Thyroid gland (tissue), 4 donors: Measurements from ENCODE around the gene NOTCH2NLA. TPM values are rescaled to one million over a fixed set of nuclear protein-coding genes. Genes with fewer than 3 reads are reported as not detected.
"Not testable (repeated sequence)": the region's sequence is repeated elsewhere in the genome, so short reads cannot be mapped to it uniquely, and the experiment has no call there.

Source experiments
- DNase-seq, 2 donors: peaks; one replicate each; pipeline ENCODE4 v3.0.0-alpha.2; 2019
- H3K27ac ChIP-seq, 3 donors: fragments of 200-600 bp; sonication (generic); 1 replicate in 2 of 3; 2 replicates in 1 of 3; pipeline ENCODE4 v1.5.1; 2016 to 2019; ENCODE audit warnings: mild to moderate bottlenecking in 1 of 3, moderate library complexity in 1 of 3
- H3K27me3 ChIP-seq: fragments of 200-600 bp; sonication (generic); one replicate; pipeline ENCODE4 v1.5.1; 2019
- H3K36me3 ChIP-seq, 2 donors: fragments of 200-600 bp; sonication (generic); one replicate each; pipeline ENCODE4 v1.5.1; 2016 to 2019
- H3K4me1 ChIP-seq, 2 donors: fragments of 200-600 bp; sonication (generic); one replicate each; pipeline ENCODE4 v1.5.1; 2017 to 2019
- H3K4me3 ChIP-seq, 3 donors: fragments of 200-600 bp; sonication (generic); replicated peaks in 1 of 3; 1 replicate in 2 of 3; 2 replicates in 1 of 3; pipeline ENCODE4 v1.5.1; 2016; ENCODE audit warnings: mild to moderate bottlenecking in 1 of 3
- H3K9me3 ChIP-seq: fragments of 200-600 bp; sonication (generic); one replicate; pipeline ENCODE4 v1.5.1; 2017
- CTCF ChIP-seq, 6 experiments: fragments of 200-600 bp in 3 of 6; fragments of 450-650 bp in 3 of 6; sonication (generic) in 3 of 6; IDR thresholded peaks; one replicate each; pipeline ENCODE4 v1.5.1; 2016 to 2019; ENCODE audit warnings: antibody characterized with exemption in 6 of 6, mild to moderate bottlenecking in 2 of 6, inconsistent platforms in 1 of 6, moderate library complexity in 1 of 6
- WGBS, 2 donors: methylation state at CpG; one replicate each; pipeline ENCODE4 v1.1.5; 2017; 5-methylcytosine and 5-hydroxymethylcytosine counted together
- intact Hi-C: fragments of 100-400 bp; cut with DNase I; formaldehyde crosslinking; loops from one replicate; pipeline ENCODE4 v1.15.1; 2023
- total RNA-seq, 4 donors: library from RNA; depleted of rRNA; stranded (reverse); fragments of >200 nt; gene quantifications; one replicate each; pipeline ENCODE4 v1.2.3, GENCODE V29; 2016

NOTCH2NLA gene
- total RNA-seq, 4 donors from 2014 or later, result 59.6 to 92.5 (median 64.3) TPM

- H3K4me3 ChIP-seq, H3K27ac ChIP-seq, H3K27me3 ChIP-seq, H3K36me3 ChIP-seq, H3K4me1 ChIP-seq, H3K9me3 ChIP-seq, intact Hi-C loops: not testable (repeated sequence)
- 5% methylated on average over 3 of the region's 7 CpGs; no CpG with 5 or more reads in 1 of the 2 donors for WGBS, 2 donors
- peak in 1 of 2 donors; percentile 3 for DNase-seq
- peak in 2 of 6 experiments; percentile 10 to 18 for TF ChIP-seq CTCF (IDR thresholded peaks at IDR 0.05)
Measured at GRCh38 chr1:146144465-146144864, 84.4 kb downstream of the NOTCH2NLA start, which contains the start of gene NBPF10. Gene NBPF10 (minus strand): TSS chr1:146144804. CDS start chr1:146144769, 35 bp downstream.

Other genes starting within 250 kb of the NOTCH2NLA start
- gene TXNIP, start 232.4 kb downstream of the NOTCH2NLA start, total RNA-seq, result 1,000 to 10,000 TPM in 2 of 4 donors, 100 to 1,000 TPM in 2; 739 to 2,947 (median 1,128) TPM
- gene HJV, start 207.3 kb downstream of the NOTCH2NLA start, total RNA-seq, result not detected
- 1 to 10 TPM in 3 of 4 donors, under 1 TPM in 1; 0.89 to 3.5 (median 2.5) TPM for gene NBPF10, start 84.2 kb downstream of the NOTCH2NLA start, total RNA-seq